HG02642 (cell line): ENCODE measurements around the gene SLC8B1.

Experiments
- ATAC-seq: cut with Tn5 transposase; IDR thresholded peaks from one replicate; pipeline ENCODE4 v1.9.1; 2021; ENCODE audit warnings: mild to moderate bottlenecking; ENCODE audit not compliant: unreplicated experiment, poor library complexity

SLC8B1 gene

DNA sequence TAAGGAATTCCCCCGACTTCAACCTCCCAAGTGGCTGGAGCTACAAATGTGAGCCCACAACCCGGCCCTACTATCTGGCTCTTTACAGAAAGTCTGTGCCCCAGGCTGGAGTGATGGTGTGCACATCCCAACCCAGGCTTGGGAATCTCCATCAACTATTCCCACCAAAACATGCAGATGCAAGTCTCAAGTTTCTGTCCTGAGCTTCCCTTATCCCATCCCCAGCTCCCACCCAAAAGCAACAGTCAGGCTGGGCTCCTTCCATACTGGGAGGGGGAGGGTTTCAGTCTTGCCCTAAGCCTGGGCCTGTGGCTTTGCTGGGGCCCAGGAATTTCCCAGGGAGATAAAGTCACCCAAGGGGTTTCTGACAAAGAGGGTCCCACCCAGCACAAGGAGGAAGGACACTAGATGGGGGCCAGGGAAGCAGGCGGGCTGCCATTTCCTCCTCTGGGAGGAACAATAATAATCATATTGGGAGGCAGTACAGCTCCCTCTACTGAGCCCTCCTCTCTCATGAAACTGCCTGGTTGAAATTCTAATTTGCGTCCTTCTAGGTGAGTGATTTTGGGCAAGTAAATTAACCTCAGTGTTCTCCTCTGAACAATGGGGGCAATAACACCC, 8.0 kb downstream of the SLC8B1 start:
- ATAC-seq = no peak

DNA sequence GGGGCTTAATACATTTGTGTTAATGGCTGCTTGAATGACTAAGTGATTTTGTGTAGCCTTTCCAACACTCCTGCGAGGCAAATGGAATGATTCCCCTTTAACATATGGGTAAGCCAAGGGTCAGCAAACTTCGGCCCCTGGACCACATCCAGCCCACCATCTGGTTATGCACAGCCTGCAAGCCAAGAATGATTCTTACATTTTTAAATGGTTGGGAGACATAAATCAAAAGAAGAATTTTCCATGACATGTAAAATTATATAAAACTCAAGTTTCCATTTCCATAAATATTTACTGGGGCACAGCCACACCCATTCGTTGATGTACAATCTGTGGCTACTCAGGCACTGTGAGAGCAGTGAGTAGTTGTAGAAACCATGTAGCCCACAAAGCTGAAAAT, 9.0 kb downstream of the SLC8B1 start:
- ATAC-seq = no peak

DNA sequence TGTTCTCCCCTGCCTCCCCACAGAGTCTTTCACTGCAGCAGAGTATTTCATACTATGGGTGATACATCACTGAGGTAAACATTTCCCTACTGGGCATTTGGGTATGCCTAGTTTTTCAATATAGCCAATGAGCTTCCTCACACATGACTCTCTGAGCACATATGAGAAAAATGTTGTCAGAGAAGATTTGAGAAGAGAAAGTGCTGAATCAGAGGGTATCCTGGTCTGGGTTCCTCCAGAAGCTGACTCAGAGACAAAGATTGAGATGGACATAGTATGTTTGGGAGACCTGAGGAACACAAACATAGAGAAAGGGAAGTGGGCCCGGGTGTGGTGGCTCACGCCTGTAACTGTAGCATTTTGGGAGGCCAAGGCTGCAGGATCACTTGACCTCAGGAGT, 12.6 kb downstream of the SLC8B1 start:
- no peak for ATAC-seq

DNA sequence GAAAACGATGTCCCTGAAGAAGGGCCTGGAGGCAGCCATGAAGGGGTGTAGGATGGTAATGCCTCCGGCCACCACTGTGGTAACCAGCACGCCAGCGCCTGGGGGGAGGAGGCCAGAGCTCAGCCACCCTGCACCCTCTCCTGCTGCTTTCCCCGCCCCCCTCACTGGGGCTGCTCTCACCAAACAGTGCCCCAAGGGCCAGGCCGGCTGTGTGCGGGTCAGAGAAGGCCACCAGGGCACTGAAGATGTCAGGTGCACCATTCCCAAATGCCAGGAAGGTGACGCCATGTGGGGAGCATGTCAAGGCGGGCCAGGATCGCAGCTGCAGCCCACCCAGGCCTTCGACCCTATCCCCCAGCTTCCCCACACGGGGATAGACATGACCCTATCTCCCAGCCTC, 14.5 kb downstream of the SLC8B1 start:
- ATAC-seq = no peak

DNA sequence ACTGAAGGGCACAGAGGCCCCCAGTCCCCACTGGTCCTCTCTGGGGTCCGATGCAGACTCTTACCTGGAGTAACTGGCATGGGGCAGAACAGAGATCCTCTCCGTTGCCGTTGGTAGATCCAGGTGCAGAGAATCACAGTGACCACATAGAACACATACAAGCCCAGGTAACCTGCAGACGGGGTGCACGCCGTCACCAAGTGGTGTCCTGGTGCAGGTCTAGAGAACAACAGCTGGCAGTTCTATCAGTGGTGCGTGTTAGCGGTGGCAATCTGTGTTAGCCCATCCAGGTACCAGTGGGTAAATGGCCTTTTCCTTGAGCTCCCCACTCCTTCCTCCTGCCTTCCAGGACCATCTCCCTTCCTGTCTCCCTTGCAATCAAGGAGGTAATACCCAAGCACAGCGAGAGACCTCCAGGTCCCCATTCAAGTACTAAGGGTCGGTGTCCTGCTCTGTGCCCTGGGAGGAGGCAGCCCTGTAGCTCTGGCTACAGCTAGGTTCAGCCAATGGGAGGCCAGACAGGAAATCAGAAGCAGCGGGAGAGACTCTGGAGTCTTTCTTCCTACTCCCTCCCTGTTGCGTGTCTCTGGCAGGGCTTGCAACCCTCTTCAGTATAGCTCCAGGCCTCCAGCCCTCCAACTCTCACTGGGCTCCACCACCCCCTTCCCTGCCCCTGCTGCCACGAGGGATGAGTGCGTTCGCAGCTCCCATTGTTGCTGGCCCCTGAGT, 15.8 kb downstream of the SLC8B1 start:
- ATAC-seq = no peak

DNA sequence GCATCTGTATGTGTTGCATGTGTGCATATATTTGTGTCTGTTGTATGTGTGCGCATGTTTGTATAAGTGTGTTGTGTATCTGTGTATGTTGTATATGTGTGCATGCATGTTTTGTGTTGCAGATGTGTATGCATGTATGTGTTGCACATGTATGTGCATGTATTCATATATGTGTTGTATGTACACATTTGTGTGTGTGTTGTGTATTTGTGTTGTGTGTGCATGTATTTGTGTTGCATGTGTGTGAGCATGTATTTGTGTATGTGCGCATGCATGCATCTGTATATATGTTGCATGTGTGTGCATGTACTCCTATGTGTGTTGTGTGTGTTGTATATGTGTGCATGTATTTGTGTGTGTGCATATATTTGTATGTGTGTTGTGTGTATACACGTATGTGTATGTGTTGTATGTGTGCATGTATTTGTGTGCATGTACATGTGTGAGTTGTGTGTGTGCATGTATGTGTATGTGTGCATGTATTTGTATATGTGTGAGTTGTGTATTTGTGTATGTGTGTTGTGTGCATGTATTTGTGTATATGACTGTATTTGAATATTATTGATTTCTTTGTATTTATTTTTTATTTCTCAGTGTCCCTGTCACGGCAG, 16.8 kb downstream of the SLC8B1 start:
- no peak for ATAC-seq

DNA sequence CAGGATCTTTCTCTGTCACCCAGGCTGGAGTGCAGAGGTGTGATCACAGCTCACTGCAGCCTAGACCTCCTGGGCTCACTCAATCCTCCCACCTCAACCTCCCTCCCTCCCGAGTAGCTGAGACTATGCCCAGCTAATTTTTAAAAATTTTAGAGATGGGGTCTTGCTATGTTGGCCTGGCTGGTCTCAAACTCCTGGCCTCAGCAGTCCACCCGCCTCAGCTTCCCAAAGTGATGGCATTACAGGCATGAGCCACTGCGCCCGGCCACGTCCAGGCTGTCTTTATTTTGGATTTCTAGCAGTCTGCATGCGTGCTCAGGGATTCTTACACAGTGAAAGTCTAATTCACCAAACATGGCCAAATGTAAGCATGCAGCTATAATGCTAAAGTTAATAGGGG, 17.8 kb downstream of the SLC8B1 start:
- ATAC-seq = no peak

DNA sequence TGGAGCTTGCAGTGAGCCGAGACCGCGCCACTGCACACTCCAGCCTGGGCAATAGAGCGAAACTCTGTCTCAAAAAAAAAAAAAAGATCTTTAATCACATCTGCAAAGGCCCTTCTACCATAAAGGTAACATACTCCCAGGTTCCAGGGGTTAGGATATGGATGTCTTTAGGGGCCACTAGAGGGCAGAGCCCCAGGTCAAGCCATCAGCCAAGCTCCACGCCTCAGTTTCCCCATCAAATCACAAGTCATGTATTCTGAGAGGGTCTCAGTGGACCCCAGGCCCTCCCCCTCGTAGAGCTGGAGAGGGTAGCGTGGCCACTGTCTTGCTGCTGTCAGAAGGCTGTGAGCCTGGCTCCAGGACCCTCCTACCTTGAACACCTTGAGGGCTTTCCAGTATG, 18.8 kb downstream of the SLC8B1 start:
- no peak for ATAC-seq

DNA sequence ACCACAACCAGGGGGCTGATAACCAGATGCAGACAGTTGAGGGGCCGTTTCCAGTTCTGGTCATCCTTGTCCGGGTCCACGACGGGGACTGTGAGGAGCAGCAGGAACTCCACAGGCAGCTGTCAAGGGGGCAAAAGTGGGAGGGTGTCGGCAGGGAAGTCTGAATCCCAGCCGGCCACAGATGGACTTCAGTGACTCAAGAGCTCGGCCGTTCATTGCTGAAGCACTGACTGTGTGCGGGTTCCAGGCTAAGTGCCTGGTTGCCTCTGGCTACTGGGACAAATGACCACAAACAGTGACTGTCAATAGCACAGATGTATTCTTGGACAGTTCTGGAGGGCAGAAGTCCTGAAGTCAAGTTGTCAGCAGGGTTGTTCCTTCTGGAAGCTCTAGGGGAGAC, 19.6 kb downstream of the SLC8B1 start:
- ATAC-seq = no peak

DNA sequence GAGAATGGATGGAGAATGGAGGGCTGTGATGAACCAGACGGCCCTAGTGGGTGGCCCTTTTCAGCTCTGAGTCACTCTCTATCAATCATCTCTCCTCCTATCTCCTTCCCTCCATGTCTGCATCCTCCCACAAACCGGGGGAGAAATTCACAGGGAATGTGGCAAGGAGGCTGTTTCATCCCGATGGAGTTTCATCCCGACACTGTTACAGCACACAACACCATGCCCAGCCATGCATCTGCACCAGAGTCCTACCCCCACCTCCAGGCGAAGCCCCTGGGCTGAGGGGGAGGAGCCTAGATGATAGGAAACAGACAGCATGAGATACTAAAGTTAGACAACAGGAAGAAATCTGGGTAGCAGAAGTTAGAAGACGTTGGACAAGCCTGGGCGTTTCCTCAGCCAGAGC, 20.8 kb downstream of the SLC8B1 start:
- no peak for ATAC-seq

DNA sequence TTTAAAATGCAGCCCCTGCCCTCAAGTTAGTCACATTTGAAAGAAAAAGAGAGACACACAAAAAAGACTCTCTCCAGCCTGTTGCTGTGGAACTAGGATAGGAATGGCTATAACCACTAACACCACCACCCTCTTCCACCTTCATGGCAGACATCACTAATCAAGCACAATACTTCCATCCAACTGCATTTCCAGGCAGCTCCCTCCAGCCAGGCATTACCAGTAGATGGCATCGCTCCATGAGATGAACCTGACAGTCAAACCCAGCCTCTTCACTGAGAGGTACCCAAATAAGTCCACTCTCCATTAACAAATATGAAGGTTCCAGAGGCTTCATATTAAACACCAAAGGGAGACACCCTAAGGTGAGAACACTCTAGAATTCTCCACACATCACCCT, 24.4 kb downstream of the SLC8B1 start:
- ATAC-seq = no peak

DNA sequence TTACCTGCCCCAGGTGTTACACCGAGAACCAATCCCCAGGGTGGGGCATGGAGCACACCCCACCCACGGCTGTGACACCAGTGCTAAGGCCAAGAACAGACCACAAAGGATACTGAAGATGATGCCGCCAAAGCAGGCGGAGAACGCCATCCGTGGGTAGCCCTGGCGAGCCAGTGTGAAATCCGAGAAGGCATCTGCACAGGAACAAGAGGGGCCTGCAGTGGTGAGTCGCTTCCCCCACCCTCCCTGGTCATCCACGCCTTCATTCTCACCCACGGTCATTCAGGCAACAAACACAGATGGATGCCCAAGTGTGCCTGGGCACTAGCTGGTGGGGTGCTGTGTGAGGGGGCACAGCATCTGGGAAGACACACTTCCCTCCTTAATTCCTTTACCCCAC, 28.5 kb downstream of the SLC8B1 start:
- ATAC-seq = no peak

DNA sequence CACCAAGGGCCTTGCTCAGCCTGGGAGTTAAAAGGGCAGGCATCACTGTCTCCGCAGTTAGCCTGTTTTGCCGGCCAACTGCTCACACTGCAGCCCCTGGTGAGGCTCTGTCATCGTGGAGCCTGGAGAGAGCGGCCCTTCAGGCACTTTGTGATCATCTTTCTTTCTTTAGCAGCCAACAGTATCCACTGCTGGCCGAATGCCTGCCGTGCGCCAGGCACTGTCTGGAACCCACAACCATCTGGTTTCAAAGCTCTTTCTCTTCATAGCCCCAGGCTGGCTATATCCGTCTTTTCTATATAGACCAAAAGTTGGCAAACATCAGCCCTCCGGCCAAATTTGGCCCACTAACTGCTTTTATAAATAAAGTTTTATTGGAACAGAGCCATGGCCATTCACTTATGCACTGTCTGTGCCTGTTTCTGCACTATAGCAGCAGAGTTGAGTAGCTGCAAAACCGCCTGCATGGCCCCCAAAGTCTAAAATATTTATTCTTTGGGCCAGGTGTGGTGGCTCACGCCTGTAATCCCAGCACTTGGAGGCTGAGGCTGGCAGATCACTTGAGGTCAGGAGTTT, 29.5 kb downstream of the SLC8B1 start:
- ATAC-seq = no peak

DNA sequence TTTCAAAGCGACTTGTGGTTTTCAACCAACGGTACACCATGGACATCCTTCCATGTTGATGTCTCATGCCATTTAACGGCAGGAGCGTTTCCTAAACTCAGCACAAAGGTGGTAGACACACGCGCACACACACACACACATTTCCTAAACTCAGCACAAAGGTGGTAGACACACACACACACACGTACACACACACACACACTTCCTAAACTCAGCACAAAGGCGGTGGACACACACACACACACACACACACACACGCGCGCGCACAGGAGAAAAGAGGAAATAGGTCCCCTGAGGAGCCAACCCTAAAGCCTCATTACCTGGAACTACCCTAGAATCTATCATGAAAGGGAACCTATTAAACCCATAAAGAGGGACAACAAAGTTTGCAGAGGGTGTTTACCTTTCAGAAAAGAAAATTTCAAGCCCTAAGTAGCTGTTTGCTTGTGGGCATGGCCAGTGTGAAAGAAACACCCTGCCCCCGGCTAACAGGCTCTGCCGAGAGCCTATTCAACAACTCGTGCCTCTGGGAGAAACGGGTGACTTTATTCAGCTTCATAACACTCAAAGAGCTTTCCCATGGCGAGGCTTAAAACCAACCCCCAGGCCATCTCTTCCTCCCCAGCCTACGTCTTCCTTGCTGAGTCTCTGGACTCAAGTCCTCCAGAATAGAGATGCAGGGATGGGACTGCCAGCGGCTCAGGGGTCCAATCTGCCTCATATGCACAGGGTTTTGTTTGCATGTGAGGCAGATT, 31.8 kb downstream of the SLC8B1 start:
- ATAC-seq = no peak

DNA sequence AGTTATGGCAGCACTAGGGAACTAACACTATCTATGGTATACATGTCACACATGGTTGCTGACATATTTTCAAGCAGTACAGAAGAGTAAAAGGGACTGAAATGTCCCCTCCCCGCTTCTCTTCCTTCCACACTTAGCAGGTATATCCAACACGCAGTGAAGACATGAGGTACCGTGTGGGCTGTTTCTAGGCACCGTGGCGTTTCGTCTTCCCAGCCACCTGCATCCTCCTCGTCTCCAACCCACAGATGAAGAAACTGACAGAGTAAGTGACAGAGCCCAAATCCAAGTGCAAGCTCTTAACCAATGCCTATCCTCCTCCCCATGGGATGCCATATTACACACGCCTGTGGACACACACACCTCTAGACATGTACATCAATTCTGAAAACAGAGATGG, 32.4 kb downstream of the SLC8B1 start:
- no peak for ATAC-seq

DNA sequence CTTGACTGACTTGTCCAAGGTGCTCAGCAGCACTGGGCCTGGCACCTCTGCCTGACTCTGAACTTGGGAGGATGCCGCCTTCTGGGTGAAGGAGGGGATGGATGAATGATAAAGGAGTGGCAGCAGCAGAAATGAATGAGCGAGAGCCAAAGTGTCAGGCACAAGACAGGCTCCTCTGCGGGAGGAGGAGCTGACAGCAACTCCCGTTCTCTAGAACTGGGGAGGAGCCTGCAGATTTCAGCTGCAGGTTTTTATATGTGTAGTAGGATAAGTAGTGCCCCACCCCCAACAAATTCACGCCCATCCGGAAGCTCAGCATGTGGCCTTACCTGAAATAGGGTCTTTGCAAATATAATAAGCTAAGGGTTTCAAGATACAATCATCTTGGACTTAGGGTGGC, 33.1 kb downstream of the SLC8B1 start:
- no peak for ATAC-seq

DNA sequence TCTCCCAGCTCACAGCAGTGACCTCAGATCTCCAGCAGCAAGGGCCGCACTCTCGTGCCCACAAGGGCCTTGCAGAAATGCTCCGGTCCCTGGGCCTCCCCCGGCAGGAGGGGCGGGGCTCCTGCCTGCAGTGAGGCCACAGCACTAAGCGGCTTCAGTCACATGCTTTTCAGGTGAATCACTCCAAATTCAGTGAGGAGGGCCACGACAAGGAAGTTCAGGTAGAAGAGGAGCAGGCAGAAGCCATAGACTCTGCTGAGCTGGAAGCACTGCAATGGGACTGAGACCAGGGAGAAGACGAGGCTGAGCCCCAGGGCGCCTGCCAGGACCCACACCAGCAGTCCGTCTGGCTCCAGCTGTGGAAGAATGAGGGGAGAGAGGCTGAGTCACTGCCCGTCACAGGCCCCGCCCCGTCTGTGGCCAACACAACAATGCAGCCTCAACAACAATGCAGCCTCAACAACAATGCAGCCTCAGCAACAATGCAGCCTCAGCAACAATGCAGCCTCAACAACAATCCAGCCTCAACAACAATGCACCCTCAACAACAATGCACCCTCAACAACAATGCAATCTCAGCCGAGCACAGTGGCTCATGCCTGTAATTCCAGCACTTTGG, 35.2 kb downstream of the SLC8B1 start:
- no peak for ATAC-seq

DNA sequence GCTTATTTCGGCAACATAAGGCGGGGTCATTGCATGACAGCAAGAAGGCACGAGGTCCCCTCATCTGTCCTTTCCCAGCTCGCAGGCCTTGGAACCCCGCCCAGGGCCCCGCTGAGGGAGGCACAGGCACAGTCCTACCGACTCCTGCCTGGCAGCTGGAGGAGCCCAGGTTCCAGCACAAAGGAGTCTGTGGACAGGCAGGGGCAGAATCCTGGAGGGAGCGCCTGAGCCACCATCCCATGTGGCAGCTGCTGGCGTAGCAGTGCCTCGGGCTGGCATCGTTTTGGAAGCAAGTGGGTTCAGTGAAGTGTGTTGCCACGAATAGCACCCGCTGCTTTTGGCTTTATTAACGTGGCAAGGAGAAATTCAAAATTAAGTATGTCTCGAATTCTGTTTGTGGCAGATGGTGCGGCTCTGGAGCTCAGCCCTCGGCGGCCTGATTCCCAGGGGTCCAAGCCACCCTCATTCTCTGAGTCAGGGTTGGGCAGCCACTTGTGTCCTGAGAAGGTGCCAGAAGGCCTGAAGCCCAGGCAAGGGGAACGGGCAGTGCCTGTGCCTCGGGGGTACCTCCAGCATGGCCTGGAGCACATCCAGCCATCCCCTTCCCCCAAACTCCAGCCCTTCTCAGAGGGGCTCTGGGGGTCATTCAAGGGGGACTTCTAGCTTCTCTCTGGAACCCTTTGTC, 35.9 kb downstream of the SLC8B1 start:
- ATAC-seq = no peak

DNA sequence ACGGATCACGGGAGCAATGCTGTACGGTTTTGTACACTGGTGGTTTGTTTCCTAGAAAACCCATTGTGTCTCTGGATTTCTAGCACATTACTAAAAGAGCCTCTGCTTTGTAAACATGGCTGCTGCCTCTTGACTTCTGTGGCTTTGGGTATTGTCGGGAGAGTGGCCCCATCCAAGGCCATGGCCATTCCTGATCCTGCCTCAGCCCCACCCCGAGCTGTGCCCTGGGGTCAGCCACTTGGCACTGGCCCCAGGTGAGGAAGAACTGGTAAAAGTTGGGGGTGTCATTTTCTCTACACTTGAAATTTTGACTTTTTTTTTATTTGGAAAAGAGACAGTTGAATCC, 36.5 kb downstream of the SLC8B1 start:
- ATAC-seq = no peak
